IMR-90 (cell line): Measurements from ENCODE around the gene ARMCX5. TPM values are rescaled to one million over a fixed set of nuclear protein-coding genes. Genes with fewer than 3 reads are reported as not detected.

Experiments
- ATAC-seq: fragments of 200-7000 bp; cut with Tn5 transposase; 2 replicates; pipeline ENCODE4 v1.9.1; 2020; ENCODE audit warnings: low read depth, mild to moderate bottlenecking, moderate library complexity
- BruUV-seq: library from RNA; stranded (reverse); fragments of 400-500 nt; replicated peaks from 2 replicates; lab custom pipeline; 2021; lab: Mats Ljungman, UMichigan
- CTCF ChIA-PET: fragments of 300-600 bp; formaldehyde crosslinking; extraction: SDS; loops from one replicate; lab custom pipeline; 2021; ENCODE audit warnings: antibody characterized with exemption; lab: Yijun Ruan, JAX
- POLR2A ChIA-PET: fragments of 300-600 bp; sonication (Branson Sonifier 250); formaldehyde crosslinking; loops from one replicate; lab custom pipeline; 2022; ENCODE audit warnings: antibody characterized with exemption; ENCODE audit not compliant: unreplicated experiment; lab: Charles Lee
- DNase-seq: peaks from one replicate; pipeline ENCODE4 v3.0.0; 2013
- H2AFZ ChIP-seq: replicated peaks from 2 replicates; pipeline ENCODE3; 2013; ENCODE audit warnings: low read length, mild to moderate bottlenecking; ENCODE audit not compliant: poor library complexity
- H2AK5ac ChIP-seq: 2 replicates; pipeline ENCODE4 v1.6.1; 2013; ENCODE audit warnings: low read depth, low read length, inconsistent platforms
- H2AK9ac ChIP-seq: replicated peaks from 2 replicates; pipeline ENCODE3; 2013; ENCODE audit warnings: mild to moderate bottlenecking, low read depth, low read length, moderate library complexity; ENCODE audit not compliant: poor library complexity
- H2BK120ac ChIP-seq: 2 replicates; pipeline ENCODE4 v1.6.1; 2013; ENCODE audit warnings: low read depth, low read length, inconsistent platforms
- H2BK15ac ChIP-seq: 3 replicates; pipeline ENCODE4 v1.6.1; 2013; ENCODE audit warnings: low read depth, low read length, inconsistent platforms
- H2BK20ac ChIP-seq: 2 replicates; pipeline ENCODE4 v1.6.1; 2013; ENCODE audit warnings: low read depth, mild to moderate bottlenecking, inconsistent platforms, low read length, moderate library complexity
- H2BK5ac ChIP-seq: 2 replicates; pipeline ENCODE4 v1.6.1; 2013; ENCODE audit warnings: mild to moderate bottlenecking, low read depth, low read length, inconsistent platforms; ENCODE audit not compliant: poor library complexity, severe bottlenecking
- H3K14ac ChIP-seq: replicated peaks from 2 replicates; pipeline ENCODE4 v1.6.1; 2013; ENCODE audit warnings: low read depth, low read length, inconsistent platforms
- H3K18ac ChIP-seq: 2 replicates; pipeline ENCODE4 v1.6.1; 2013; ENCODE audit warnings: low read depth, low read length, control low read depth
- H3K23ac ChIP-seq: 2 replicates; pipeline ENCODE4 v1.6.1; 2013; ENCODE audit warnings: low read depth, low read length, inconsistent platforms
- H3K27ac ChIP-seq: 2 replicates; pipeline ENCODE4 v1.5.1; 2013; ENCODE audit warnings: mild to moderate bottlenecking, control low read depth, low read length; ENCODE audit not compliant: insufficient read depth
- H3K27me3 ChIP-seq: 2 replicates; pipeline ENCODE4 v1.6.1; 2013; ENCODE audit warnings: low read length; ENCODE audit not compliant: control insufficient read depth, insufficient read depth
- H3K36me3 ChIP-seq: 2 replicates; pipeline ENCODE4 v1.6.1; 2013; ENCODE audit warnings: low read length, mixed read lengths; ENCODE audit not compliant: control insufficient read depth, insufficient read depth
- H3K4ac ChIP-seq: 2 replicates; pipeline ENCODE4 v1.6.1; 2013; ENCODE audit warnings: low read depth, low read length, inconsistent platforms
- H3K4me1 ChIP-seq: 2 replicates; pipeline ENCODE4 v1.6.1; 2013; ENCODE audit warnings: low read length, mixed read lengths; ENCODE audit not compliant: control insufficient read depth, insufficient read depth
- H3K4me2 ChIP-seq: 2 replicates; pipeline ENCODE4 v1.6.1; 2013; ENCODE audit warnings: low read depth, mild to moderate bottlenecking, control low read depth, low read length, moderate library complexity
- H3K4me3 ChIP-seq: 2 replicates; pipeline ENCODE4 v1.5.1; 2013; ENCODE audit warnings: low read depth, mild to moderate bottlenecking, control low read depth, low read length, moderate library complexity; ENCODE audit not compliant: insufficient read depth
- H3K56ac ChIP-seq: 2 replicates; pipeline ENCODE4 v1.6.1; 2013; ENCODE audit warnings: low read length, inconsistent platforms; ENCODE audit not compliant: insufficient read depth; ENCODE audit errors: extremely low read depth
- H3K79me1 ChIP-seq, 2 experiments: 2 replicates each; pipeline ENCODE4 v1.6.1; 2013; ENCODE audit warnings: low read length in 2 of 2, inconsistent platforms in 1 of 2, low read depth in 1 of 2
- H3K9ac ChIP-seq: 2 replicates; pipeline ENCODE4 v1.6.1; 2013; ENCODE audit warnings: low read depth, low read length, control low read depth
- H3K9me1 ChIP-seq: 2 replicates; pipeline ENCODE4 v1.6.1; 2013; ENCODE audit warnings: low read length, inconsistent platforms; ENCODE audit not compliant: insufficient read depth
- H3K9me3 ChIP-seq: 2 replicates; pipeline ENCODE4 v1.6.1; 2013; ENCODE audit warnings: low read length; ENCODE audit not compliant: control insufficient read depth, insufficient read depth
- H4K20me1 ChIP-seq: 2 replicates; pipeline ENCODE4 v1.6.1; 2013; ENCODE audit warnings: low read length, inconsistent platforms; ENCODE audit not compliant: insufficient read depth
- H4K5ac ChIP-seq: 2 replicates; pipeline ENCODE4 v1.6.1; 2013; ENCODE audit warnings: mild to moderate bottlenecking, low read depth, low read length, control low read depth
- H4K8ac ChIP-seq, 2 experiments: 2 replicates each; pipeline ENCODE4 v1.6.1; 2013; ENCODE audit warnings: low read depth in 2 of 2, low read length in 2 of 2, control low read depth in 1 of 2, inconsistent platforms in 1 of 2
- H4K91ac ChIP-seq: 2 replicates; pipeline ENCODE4 v1.6.1; 2013; ENCODE audit warnings: low read depth, low read length, inconsistent platforms; ENCODE audit not compliant: insufficient read depth
- BHLHE40 ChIP-seq: fragments of 150-350 bp; IDR thresholded peaks from 2 replicates; pipeline ENCODE4 v1.6.1; 2016; ENCODE audit warnings: mild to moderate bottlenecking, low read depth, low read length
- CEBPB ChIP-seq: IDR thresholded peaks from 2 replicates; pipeline ENCODE4 v1.6.1; 2012; ENCODE audit warnings: low read depth, low read length, improper control_type of control experiment
- CHD1 ChIP-seq: IDR thresholded peaks from 2 replicates; pipeline ENCODE4 v1.6.1; 2012; ENCODE audit warnings: low read depth, low read length, improper control_type of control experiment
- MAFK ChIP-seq: IDR thresholded peaks from 2 replicates; pipeline ENCODE4 v1.6.1; 2012; ENCODE audit warnings: low read depth, low read length, improper control_type of control experiment
- MAZ ChIP-seq: IDR thresholded peaks from 2 replicates; pipeline ENCODE4 v1.6.1; 2012; ENCODE audit warnings: low read depth, mild to moderate bottlenecking, low read length, improper control_type of control experiment, moderate library complexity, borderline replicate concordance
- MXI1 ChIP-seq: IDR thresholded peaks from 2 replicates; pipeline ENCODE4 v1.6.1; 2012; ENCODE audit warnings: low read depth, mild to moderate bottlenecking, low read length, moderate library complexity, borderline replicate concordance
- NFE2L2 ChIP-seq: fragments of 150-350 bp; IDR thresholded peaks from 2 replicates; pipeline ENCODE4 v1.6.1; 2016; ENCODE audit warnings: low read depth, mild to moderate bottlenecking, low read length
- RCOR1 ChIP-seq: IDR thresholded peaks from 2 replicates; pipeline ENCODE4 v1.6.1; 2012; ENCODE audit warnings: mild to moderate bottlenecking, low read length, improper control_type of control experiment; ENCODE audit not compliant: insufficient replicate concordance
- RFX5 ChIP-seq: IDR thresholded peaks from 2 replicates; pipeline ENCODE4 v1.8.0; 2012; ENCODE audit warnings: low read depth, mild to moderate bottlenecking, low read length, moderate library complexity
- SMC3 ChIP-seq: fragments of 150-350 bp; IDR thresholded peaks from 2 replicates; pipeline ENCODE4 v1.6.1; 2016; ENCODE audit warnings: low read depth, mild to moderate bottlenecking, antibody characterized with exemption, low read length, moderate library complexity
- WGBS, 2 experiments: methylation state at CpG; one replicate each; pipeline versions ENCODE4 v1.1.5 to v1.1.7; 2013; ENCODE audit warnings: missing lambda C conversion rate in 2 of 2; ENCODE audit not compliant: insufficient read length in 1 of 2; ENCODE audit errors: extremely low coverage in 2 of 2; 5-methylcytosine and 5-hydroxymethylcytosine counted together
- dilution Hi-C: fragments of 300-500 bp; cut with HindIII; formaldehyde crosslinking; loops from one replicate; pipeline ENCODE4 v1.14.3; 2018; ENCODE audit warnings: low sequenced_read_pairs; ENCODE audit not compliant: unreplicated experiment
- in situ Hi-C: fragments of 300-500 bp; cut with MboI; formaldehyde crosslinking; loops from 3 replicates; pipeline ENCODE4 v1.14.3; 2019; ENCODE audit warnings: low sequenced_read_pairs, inconsistent platforms, mixed read lengths
- intact Hi-C: fragments of 100-400 bp; cut with micrococcal nuclease; formaldehyde crosslinking; loops from 2 replicates; pipeline ENCODE4 v1.10.0; 2022
- polyA plus RNA-seq, 3 experiments: library from polyadenylated mRNA; depleted of rRNA; stranded (reverse); fragments of >200 nt; gene quantifications; 2 replicates each; pipeline ENCODE4 v1.2.3, GENCODE V29; 2012; ENCODE audit warnings: low replicate concordance in 1 of 3
- total RNA-seq: library from RNA; depleted of rRNA; stranded (reverse); fragments of >200 nt; gene quantifications from 2 replicates; pipeline ENCODE4 v1.2.3, GENCODE V29; 2012
- TF ChIP-seq, protein P1 (sequence below): fragments of 150-350 bp; IDR thresholded peaks from 2 replicates; pipeline ENCODE4 v1.6.1; 2017; ENCODE audit warnings: mild to moderate bottlenecking, antibody characterized with exemption, low read length, low read depth
- TF ChIP-seq, protein P2 (sequence below): fragments of 150-350 bp; IDR thresholded peaks from 2 replicates; pipeline ENCODE4 v1.6.1; 2016; ENCODE audit warnings: low read depth, mild to moderate bottlenecking, low read length, moderate library complexity, borderline replicate concordance
- TF ChIP-seq, protein P3 (sequence below): conservative IDR thresholded peaks from 2 replicates; pipeline ENCODE4 v1.5.1; 2012; ENCODE audit warnings: mild to moderate bottlenecking, low read depth, low read length, improper control_type of control experiment

Gene ARMCX5
- total and polyA plus RNA-seq, 2 of the 4 experiments (the other 2 are of a cell fraction): 12.2 to 24.9 TPM

GRCh38 chrX:102593367-102593766, 5.9 kb upstream of the ARMCX5 start:
- no peak overlapping the region for H2BK15ac ChIP-seq
- H4K91ac ChIP-seq: no peak overlapping the region
- no TSS peak for BruUV-seq
- H3K4me1 ChIP-seq: no peaks in the 10 kb centered on the region
- CTCF ChIA-PET: no interaction called here
- no peak overlapping the region for H2AK9ac ChIP-seq
- dilution Hi-C loops (no loop called here), in situ Hi-C loops (no loop called here), intact Hi-C loops (no loop called here)
- POLR2A ChIA-PET: no interaction called here
- no peak overlapping the region for H3K56ac ChIP-seq
- no peaks in the 10 kb centered on the region for H3K79me1 ChIP-seq
- H2BK20ac ChIP-seq: no peak overlapping the region
- H3K27me3 ChIP-seq: no peaks in the 10 kb centered on the region
- no peak overlapping the region for H3K23ac ChIP-seq
- no peaks in the 10 kb centered on the region for H3K36me3 ChIP-seq
- H3K27ac ChIP-seq: no peak overlapping the region
- H2BK5ac ChIP-seq: no peak overlapping the region
- no peak overlapping the region for H2BK120ac ChIP-seq
- H3K9ac ChIP-seq: no peak overlapping the region
- no peaks in the 10 kb centered on the region for H4K20me1 ChIP-seq
- no peak overlapping the region for H2AK5ac ChIP-seq
- no peak overlapping the region for H3K4me3 ChIP-seq
- no peak overlapping the region for H3K4ac ChIP-seq
- DNase-seq (no peak), ATAC-seq (no peak)
- TF ChIP-seq CHD1: no peak
- TF ChIP-seq MXI1: no peak
- TF ChIP-seq BHLHE40: no peak
- TF ChIP-seq MAFK: no peak
- TF ChIP-seq, protein P1, sequence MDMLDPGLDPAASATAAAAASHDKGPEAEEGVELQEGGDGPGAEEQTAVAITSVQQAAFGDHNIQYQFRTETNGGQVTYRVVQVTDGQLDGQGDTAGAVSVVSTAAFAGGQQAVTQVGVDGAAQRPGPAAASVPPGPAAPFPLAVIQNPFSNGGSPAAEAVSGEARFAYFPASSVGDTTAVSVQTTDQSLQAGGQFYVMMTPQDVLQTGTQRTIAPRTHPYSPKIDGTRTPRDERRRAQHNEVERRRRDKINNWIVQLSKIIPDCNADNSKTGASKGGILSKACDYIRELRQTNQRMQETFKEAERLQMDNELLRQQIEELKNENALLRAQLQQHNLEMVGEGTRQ: no peak
- TF ChIP-seq, protein P2, sequence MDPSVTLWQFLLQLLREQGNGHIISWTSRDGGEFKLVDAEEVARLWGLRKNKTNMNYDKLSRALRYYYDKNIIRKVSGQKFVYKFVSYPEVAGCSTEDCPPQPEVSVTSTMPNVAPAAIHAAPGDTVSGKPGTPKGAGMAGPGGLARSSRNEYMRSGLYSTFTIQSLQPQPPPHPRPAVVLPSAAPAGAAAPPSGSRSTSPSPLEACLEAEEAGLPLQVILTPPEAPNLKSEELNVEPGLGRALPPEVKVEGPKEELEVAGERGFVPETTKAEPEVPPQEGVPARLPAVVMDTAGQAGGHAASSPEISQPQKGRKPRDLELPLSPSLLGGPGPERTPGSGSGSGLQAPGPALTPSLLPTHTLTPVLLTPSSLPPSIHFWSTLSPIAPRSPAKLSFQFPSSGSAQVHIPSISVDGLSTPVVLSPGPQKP: no peak
- TF ChIP-seq RCOR1: no peak
- no peak for TF ChIP-seq SMC3
- TF ChIP-seq, protein P3, sequence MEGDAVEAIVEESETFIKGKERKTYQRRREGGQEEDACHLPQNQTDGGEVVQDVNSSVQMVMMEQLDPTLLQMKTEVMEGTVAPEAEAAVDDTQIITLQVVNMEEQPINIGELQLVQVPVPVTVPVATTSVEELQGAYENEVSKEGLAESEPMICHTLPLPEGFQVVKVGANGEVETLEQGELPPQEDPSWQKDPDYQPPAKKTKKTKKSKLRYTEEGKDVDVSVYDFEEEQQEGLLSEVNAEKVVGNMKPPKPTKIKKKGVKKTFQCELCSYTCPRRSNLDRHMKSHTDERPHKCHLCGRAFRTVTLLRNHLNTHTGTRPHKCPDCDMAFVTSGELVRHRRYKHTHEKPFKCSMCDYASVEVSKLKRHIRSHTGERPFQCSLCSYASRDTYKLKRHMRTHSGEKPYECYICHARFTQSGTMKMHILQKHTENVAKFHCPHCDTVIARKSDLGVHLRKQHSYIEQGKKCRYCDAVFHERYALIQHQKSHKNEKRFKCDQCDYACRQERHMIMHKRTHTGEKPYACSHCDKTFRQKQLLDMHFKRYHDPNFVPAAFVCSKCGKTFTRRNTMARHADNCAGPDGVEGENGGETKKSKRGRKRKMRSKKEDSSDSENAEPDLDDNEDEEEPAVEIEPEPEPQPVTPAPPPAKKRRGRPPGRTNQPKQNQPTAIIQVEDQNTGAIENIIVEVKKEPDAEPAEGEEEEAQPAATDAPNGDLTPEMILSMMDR: no peak
- TF ChIP-seq RFX5: no peak
- no peak for TF ChIP-seq NFE2L2
- no peak for TF ChIP-seq MAZ
- TF ChIP-seq CEBPB: no peak
- WGBS, 2 experiments: 80% methylated on average over 1 of the region's 2 CpGs; no CpG with 5 or more reads in 1 of the 2 experiments
- H4K8ac ChIP-seq: no peak overlapping the region
- no peak overlapping the region for H3K14ac ChIP-seq
- no peak overlapping the region for H2AFZ ChIP-seq
- no peak overlapping the region for H3K4me2 ChIP-seq
- H3K9me3 ChIP-seq: no peaks in the 10 kb centered on the region
- no peak overlapping the region for H4K5ac ChIP-seq
- no peaks in the 10 kb centered on the region for H3K9me1 ChIP-seq
- H3K18ac ChIP-seq: no peak overlapping the region
